Activated naive CD4-positive, alpha-beta T cell treated with anti-CD3 and anti-CD28 coated beads, Interleukin-2, amount 50 U/mL, for 24 hours (primary cell): Measurements from ENCODE around the gene LDHA.

Experiments used
- H3K27ac Mint-ChIP-seq: one replicate; pipeline ENCODE4 v1.8.0; 2021; ENCODE audit warnings: mild to moderate bottlenecking, mixed read lengths
- H3K27me3 Mint-ChIP-seq: one replicate; pipeline ENCODE4 v1.8.0; 2021; ENCODE audit warnings: mixed read lengths
- H3K36me3 Mint-ChIP-seq: one replicate; pipeline ENCODE4 v1.8.0; 2021; ENCODE audit warnings: mixed read lengths
- H3K4me1 Mint-ChIP-seq: one replicate; pipeline ENCODE4 v1.8.0; 2021; ENCODE audit warnings: mixed read lengths
- H3K4me3 Mint-ChIP-seq: one replicate; pipeline ENCODE4 v1.8.0; 2021; ENCODE audit warnings: mild to moderate bottlenecking, mixed read lengths
- H3K9me3 Mint-ChIP-seq: one replicate; pipeline ENCODE4 v1.8.0; 2021; ENCODE audit warnings: mixed read lengths

The LDHA gene

GRCh38 chr11:18420067-18420466, 25.7 kb downstream of the LDHA start:
- Mint-ChIP-seq H3K36me3 (no peaks in the 10 kb centered on the region), H3K4me3 (no peak overlapping the region), H3K27ac (no peak overlapping the region), H3K27me3 (no peaks in the 10 kb centered on the region), H3K9me3 (no peaks in the 10 kb centered on the region), H3K4me1 (peaks cover 11% of the 10 kb centered on the region)

GRCh38 chr11:18427240-18427639, 32.9 kb downstream of the LDHA start:
- Mint-ChIP-seq H3K9me3 (no peaks in the 10 kb centered on the region), H3K36me3 (peaks cover 2% of the 10 kb centered on the region), H3K27me3 (no peaks in the 10 kb centered on the region), H3K4me3 (no peak overlapping the region), H3K27ac (no peak overlapping the region), H3K4me1 (peaks cover 5% of the 10 kb centered on the region)

- Mint-ChIP-seq H3K4me1 (peaks cover 5% of the 10 kb centered on the region), H3K27ac (no peak overlapping the region), H3K9me3 (no peaks in the 10 kb centered on the region), H3K36me3 (peaks cover 2% of the 10 kb centered on the region), H3K4me3 (no peak overlapping the region), H3K27me3 (no peaks in the 10 kb centered on the region)
Measured at GRCh38 chr11:18429332-18429731, 35.0 kb downstream of the LDHA start.

GRCh38 chr11:18438691-18439090, 44.3 kb downstream of the LDHA start:
- H3K9me3 Mint-ChIP-seq = peaks cover 6% of the 10 kb centered on the region
- no peak overlapping the region for H3K4me3 Mint-ChIP-seq
- H3K4me1 Mint-ChIP-seq = no peaks in the 10 kb centered on the region
- H3K36me3 Mint-ChIP-seq = no peaks in the 10 kb centered on the region
- no peak overlapping the region for H3K27ac Mint-ChIP-seq
- H3K27me3 Mint-ChIP-seq = peaks cover 1% of the 10 kb centered on the region

GRCh38 chr11:18449251-18449650, 54.9 kb downstream of the LDHA start:
- no peaks in the 10 kb centered on the region for H3K36me3 Mint-ChIP-seq
- H3K4me3 Mint-ChIP-seq = no peak overlapping the region
- H3K4me1 Mint-ChIP-seq = no peaks in the 10 kb centered on the region
- H3K27me3 Mint-ChIP-seq = no peaks in the 10 kb centered on the region
- H3K27ac Mint-ChIP-seq = no peak overlapping the region
- H3K9me3 Mint-ChIP-seq = no peaks in the 10 kb centered on the region

GRCh38 chr11:18452927-18453326, 58.6 kb downstream of the LDHA start:
- no peaks in the 10 kb centered on the region for H3K36me3 Mint-ChIP-seq
- H3K9me3 Mint-ChIP-seq = no peaks in the 10 kb centered on the region
- peaks cover 1% of the 10 kb centered on the region for H3K27me3 Mint-ChIP-seq
- H3K4me3 Mint-ChIP-seq = no peak overlapping the region
- H3K27ac Mint-ChIP-seq = no peak overlapping the region
- no peaks in the 10 kb centered on the region for H3K4me1 Mint-ChIP-seq

GRCh38 chr11:18455686-18456372, 61.5 kb downstream of the LDHA start, which contains the start of gene LDHAL6A:
LDHAL6A (plus strand) TSS chr11:18455856; CDS start chr11:18456681, 825 bp downstream.
- Mint-ChIP-seq H3K4me1 (no peaks in the 10 kb centered on the region), H3K4me3 (no peak within 1 kb of the TSS), H3K27ac (no peak within 1 kb of the TSS), H3K9me3 (no peaks in the 10 kb centered on the region), H3K27me3 (peaks cover 1% of the 10 kb centered on the region), H3K36me3 (no peaks in the 10 kb centered on the region)

GRCh38 chr11:18457450-18457849, 63.1 kb downstream of the LDHA start:
- no peaks in the 10 kb centered on the region for H3K36me3 Mint-ChIP-seq
- no peaks in the 10 kb centered on the region for H3K9me3 Mint-ChIP-seq
- no peak overlapping the region for H3K4me3 Mint-ChIP-seq
- no peak overlapping the region for H3K27ac Mint-ChIP-seq
- H3K4me1 Mint-ChIP-seq = no peaks in the 10 kb centered on the region
- peaks cover 1% of the 10 kb centered on the region for H3K27me3 Mint-ChIP-seq
